NCI-H748 treated with DMSO at 0.1 percent for 48 hours (cell line): ENCODE data around the gene CHERP.
"Not testable (repeated sequence)": the region's sequence is repeated elsewhere in the genome, so short reads cannot be mapped to it uniquely, and the experiment has no call there.

ENCODE experiments used
- DNase-seq: peaks from one replicate; lab custom pipeline; 2025; lab: John Stamatoyannopoulos, UW

CHERP gene

DNA sequence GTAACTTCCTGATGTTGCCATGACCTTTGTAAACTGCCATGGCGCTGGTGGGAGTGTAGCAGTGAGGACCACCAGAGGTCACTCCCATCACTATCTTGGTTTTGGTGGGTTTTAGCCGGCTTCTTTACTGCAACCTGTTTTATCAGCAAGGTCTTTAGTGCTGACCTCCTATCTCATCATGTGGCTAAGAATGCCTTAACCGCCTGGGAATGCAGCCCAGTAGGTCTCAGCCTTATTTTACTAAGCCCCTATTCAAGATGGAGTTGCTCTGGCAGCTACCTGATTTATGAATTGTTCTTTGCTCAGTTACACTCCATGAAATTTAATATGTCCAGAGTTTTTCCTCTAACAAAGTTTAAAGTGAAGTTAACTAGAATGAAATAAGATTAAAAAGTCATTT lies 65.8 kb downstream of the CHERP start:
- DNase-seq: no peak

- DNase-seq: no peak
Observed at GRCh38 chr19:16473875-16474392, 68.3 kb downstream of the CHERP start.

GRCh38 chr19:16472992-16473391 lies 69.2 kb downstream of the CHERP start:
- DNase-seq: no peak

- DNase-seq: not testable (repeated sequence)
Observed at GRCh38 chr19:16472559-16472899, 69.7 kb downstream of the CHERP start.

DNA sequence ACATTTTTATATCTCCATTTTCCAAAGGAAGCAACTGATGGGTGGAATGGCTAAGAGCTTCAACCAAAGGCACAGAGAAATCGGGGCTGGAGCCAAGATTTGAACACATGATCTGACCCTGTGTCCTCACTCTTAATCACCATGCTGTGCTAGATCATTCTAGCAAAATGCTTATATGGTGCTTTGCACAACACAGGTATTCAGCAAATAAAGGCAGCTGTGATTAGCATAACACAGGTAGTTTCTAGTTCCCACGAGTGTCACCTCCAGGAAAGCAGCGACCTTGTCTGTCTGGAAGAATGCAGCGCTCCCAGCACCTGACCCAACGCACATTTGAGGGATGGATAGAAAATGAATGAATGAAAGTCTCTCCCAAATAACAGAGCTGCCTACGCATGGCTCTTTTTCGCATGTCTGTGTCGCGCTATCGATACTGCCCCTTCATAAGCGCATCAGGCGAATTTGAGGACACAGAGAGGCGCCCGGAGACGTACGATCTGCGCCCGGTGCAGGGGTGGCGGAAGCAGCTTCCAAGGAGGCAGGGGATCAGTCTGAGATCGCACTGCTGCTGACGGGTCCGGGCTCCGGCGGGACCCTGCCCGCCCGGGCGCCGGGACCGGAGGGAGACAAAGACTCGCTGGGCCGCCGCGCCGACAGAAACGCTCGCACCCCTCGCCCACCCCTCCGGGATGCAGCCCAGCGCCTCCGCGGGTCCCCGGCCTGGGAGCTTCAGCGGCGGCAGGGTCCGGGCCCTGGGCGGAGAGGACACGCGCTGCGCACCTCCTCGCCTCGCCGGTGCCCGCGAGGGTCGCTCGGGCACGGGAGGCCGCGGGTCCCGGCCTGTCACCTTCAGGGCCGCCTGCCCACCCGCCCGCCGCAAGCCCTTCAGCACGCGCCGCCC lies 71.1 kb downstream of the CHERP start:
- DNase-seq: no peak

DNA sequence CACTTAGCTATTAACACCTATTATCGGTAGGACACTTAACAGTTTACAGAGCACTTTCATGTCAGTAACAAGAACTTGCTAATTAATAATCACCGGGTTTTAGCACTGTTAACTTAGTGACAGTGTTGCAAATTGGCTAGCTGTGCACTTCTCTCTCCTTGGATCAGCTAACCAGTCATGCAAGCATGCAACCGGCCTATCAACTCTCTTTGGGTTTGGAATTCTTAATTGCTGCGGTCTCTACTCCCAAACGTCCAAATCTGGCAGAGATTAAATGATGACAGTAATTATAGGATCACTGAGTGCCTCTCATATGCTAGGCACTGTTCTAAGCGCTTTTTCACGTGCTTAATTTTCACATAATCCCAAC lies 71.7 kb downstream of the CHERP start:
- DNase-seq: no peak
